AG10803 (cell line): ENCODE measurements around the gene ARHGAP24.
A peak's percentile ranks its signal among the peaks of the same experiment; 100 is the strongest.

ENCODE experiments used
- DNase-seq: peaks from one replicate; pipeline ENCODE4 v3.0.0; 2010; ENCODE audit warnings: low read depth
- H3K4me3 ChIP-seq: 2 replicates; pipeline ENCODE4 v1.5.1; 2011; ENCODE audit warnings: mild to moderate bottlenecking, low read length, control low read depth
- CTCF ChIP-seq: conservative IDR thresholded peaks from 2 replicates; pipeline ENCODE4 v1.5.1; 2011; ENCODE audit warnings: mild to moderate bottlenecking, low read length, control low read depth, inconsistent platforms

ARHGAP24 gene

GRCh38 chr4:85610450-85610849, 135.5 kb downstream of the ARHGAP24 start:
- DNase-seq = no peak
- no peak for TF ChIP-seq CTCF
- no peak overlapping the region for H3K4me3 ChIP-seq

- no peak for DNase-seq
Measured at GRCh38 chr4:85611661-85612060, 136.7 kb downstream of the ARHGAP24 start.

GRCh38 chr4:85613901-85614300, 139.0 kb downstream of the ARHGAP24 start:
- DNase-seq = no peak
- TF ChIP-seq CTCF = no peak
- no peak overlapping the region for H3K4me3 ChIP-seq

More at GRCh38 chr4:85611661-85612060, 136.7 kb downstream of the ARHGAP24 start:
- TF ChIP-seq CTCF = no peak
- no peak overlapping the region for H3K4me3 ChIP-seq

GRCh38 chr4:85615952-85616351, 141.0 kb downstream of the ARHGAP24 start:
- H3K4me3 ChIP-seq = no peak overlapping the region
- DNase-seq = no peak
- no peak for TF ChIP-seq CTCF

- TF ChIP-seq CTCF = no peak
- DNase-seq = no peak
- H3K4me3 ChIP-seq = no peak overlapping the region
Measured at GRCh38 chr4:85617202-85617601, 142.3 kb downstream of the ARHGAP24 start.

- no peak for TF ChIP-seq CTCF
- no peak overlapping the region for H3K4me3 ChIP-seq
- no peak for DNase-seq
Measured at GRCh38 chr4:85632981-85633380, 158.0 kb downstream of the ARHGAP24 start.

- no peak for TF ChIP-seq CTCF
- no peak overlapping the region for H3K4me3 ChIP-seq
- peak; percentile 9 for DNase-seq
Measured at GRCh38 chr4:85637778-85638177, 162.8 kb downstream of the ARHGAP24 start.
